ENCODE results near the gene CBLB.
"Not testable (repeated sequence)": the region's sequence is repeated elsewhere in the genome, so short reads cannot be mapped to it uniquely, and the experiment has no call there.

Gene CBLB

GRCh38 chr3:105746231-105746996 is 122.4 kb downstream of the CBLB start:
- DNase-seq, result no peak

GRCh38 chr3:105745046-105745445 is 123.8 kb downstream of the CBLB start:
- no peak for DNase-seq

GRCh38 chr3:105744202-105744601 is 124.6 kb downstream of the CBLB start:
- DNase-seq, result no peak

- DNase-seq, result no peak
These were observed 135.5 kb downstream of the CBLB start for GRCh38 chr3:105733356-105733755.

- DNase-seq, result no peak
These were observed 137.1 kb downstream of the CBLB start for GRCh38 chr3:105731686-105732085.

GRCh38 chr3:105730801-105731354 is 137.9 kb downstream of the CBLB start:
- no peak for DNase-seq

- DNase-seq, result no peak
These were observed 139.1 kb downstream of the CBLB start for GRCh38 chr3:105729667-105730066.

GRCh38 chr3:105728771-105729312 is 140.0 kb downstream of the CBLB start:
- no peak for DNase-seq

GRCh38 chr3:105727036-105727435 is 141.8 kb downstream of the CBLB start:
- not testable (repeated sequence) for DNase-seq

GRCh38 chr3:105722943-105723556 is 145.8 kb downstream of the CBLB start:
- no peak for DNase-seq

GRCh38 chr3:105719791-105720190 is 149.0 kb downstream of the CBLB start:
- DNase-seq, result no peak

GRCh38 chr3:105715372-105715771 is 153.4 kb downstream of the CBLB start:
- DNase-seq, result no peak

GRCh38 chr3:105714453-105714852 is 154.4 kb downstream of the CBLB start:
- no peak for DNase-seq

- DNase-seq, result no peak
These were observed 159.8 kb downstream of the CBLB start for GRCh38 chr3:105708980-105709379.

- DNase-seq, result no peak
These were observed 161.8 kb downstream of the CBLB start for GRCh38 chr3:105707009-105707408.

GRCh38 chr3:105704726-105705410 is 163.9 kb downstream of the CBLB start:
- DNase-seq, result no peak

- no peak for DNase-seq
These were observed 168.2 kb downstream of the CBLB start for GRCh38 chr3:105700575-105700974.

GRCh38 chr3:105691633-105692032 is 177.2 kb downstream of the CBLB start:
- no peak for DNase-seq

- DNase-seq, result no peak
These were observed 177.8 kb downstream of the CBLB start for GRCh38 chr3:105691053-105691452.

- DNase-seq, result no peak
These were observed 180.0 kb downstream of the CBLB start for GRCh38 chr3:105688821-105689220.

GRCh38 chr3:105686278-105686897 is 182.4 kb downstream of the CBLB start:
- DNase-seq, result no peak

- DNase-seq, result no peak
These were observed 188.9 kb downstream of the CBLB start for GRCh38 chr3:105679951-105680350.

- no peak for DNase-seq
These were observed 190.8 kb downstream of the CBLB start for GRCh38 chr3:105678017-105678416.
